A673 (cell line): Measurements from ENCODE around the gene UBE2B.

Experiments
- EZH2 ChIP-seq: fragments of 200-600 bp; sonication (generic); IDR thresholded peaks from 2 replicates; pipeline ENCODE4 v1.6.1; 2017; ENCODE audit warnings: borderline replicate concordance, low read depth, mild to moderate bottlenecking, mixed read lengths, antibody characterized with exemption, low read length; ENCODE audit not compliant: poor library complexity, severe bottlenecking
- TF ChIP-seq, protein P1 (sequence below): fragments of 300-800, 200-600 bp; sonication (generic); conservative IDR thresholded peaks from 2 replicates; pipeline ENCODE4 v1.5.1; 2017; ENCODE audit warnings: low read depth, mild to moderate bottlenecking, antibody characterized with exemption, low read length, moderate library complexity, mixed read lengths

DNA sequence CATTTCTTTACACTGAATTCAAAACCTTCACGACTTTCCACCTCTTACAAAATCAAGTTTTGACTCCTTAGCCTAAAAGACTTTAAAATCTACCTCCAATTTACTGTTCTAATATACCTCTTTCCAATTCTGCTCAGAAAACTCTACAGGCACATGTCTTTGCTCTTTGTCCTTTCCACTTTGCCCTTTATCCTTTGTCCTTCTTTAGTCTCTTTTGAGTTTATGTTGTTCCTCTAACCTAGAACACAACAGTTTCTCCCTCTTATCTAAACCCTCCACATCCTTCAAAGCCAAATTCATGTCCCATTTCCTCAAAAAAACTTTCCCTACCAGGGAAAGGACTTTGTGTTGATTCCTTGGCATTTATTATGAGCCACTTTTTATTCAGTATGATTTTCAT, 5.8 kb upstream of the UBE2B start:
- TF ChIP-seq, protein P1, sequence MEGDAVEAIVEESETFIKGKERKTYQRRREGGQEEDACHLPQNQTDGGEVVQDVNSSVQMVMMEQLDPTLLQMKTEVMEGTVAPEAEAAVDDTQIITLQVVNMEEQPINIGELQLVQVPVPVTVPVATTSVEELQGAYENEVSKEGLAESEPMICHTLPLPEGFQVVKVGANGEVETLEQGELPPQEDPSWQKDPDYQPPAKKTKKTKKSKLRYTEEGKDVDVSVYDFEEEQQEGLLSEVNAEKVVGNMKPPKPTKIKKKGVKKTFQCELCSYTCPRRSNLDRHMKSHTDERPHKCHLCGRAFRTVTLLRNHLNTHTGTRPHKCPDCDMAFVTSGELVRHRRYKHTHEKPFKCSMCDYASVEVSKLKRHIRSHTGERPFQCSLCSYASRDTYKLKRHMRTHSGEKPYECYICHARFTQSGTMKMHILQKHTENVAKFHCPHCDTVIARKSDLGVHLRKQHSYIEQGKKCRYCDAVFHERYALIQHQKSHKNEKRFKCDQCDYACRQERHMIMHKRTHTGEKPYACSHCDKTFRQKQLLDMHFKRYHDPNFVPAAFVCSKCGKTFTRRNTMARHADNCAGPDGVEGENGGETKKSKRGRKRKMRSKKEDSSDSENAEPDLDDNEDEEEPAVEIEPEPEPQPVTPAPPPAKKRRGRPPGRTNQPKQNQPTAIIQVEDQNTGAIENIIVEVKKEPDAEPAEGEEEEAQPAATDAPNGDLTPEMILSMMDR, result no peak
- no peak for TF ChIP-seq EZH2
